GM12873 (cell line): ENCODE results near the gene DNASE1L2.

Experiments
- CTCF ChIP-seq: IDR thresholded peaks from 2 replicates; pipeline ENCODE4 v1.5.1; 2012; ENCODE audit warnings: low read depth, mild to moderate bottlenecking, moderate library complexity, low read length, control low read depth; ENCODE audit not compliant: insufficient read depth; ENCODE audit errors: missing control alignments

Gene DNASE1L2

GRCh38 chr16:2236337-2237101 lies at the start of gene DNASE1L2:
Gene DNASE1L2, plus strand, starts transcription at chr16:2236444. Its CDS starts 373 bp downstream, at chr16:2236817.
- TF ChIP-seq CTCF, result no peak

GRCh38 chr16:2186505-2186904 lies 49.7 kb upstream of the DNASE1L2 start:
- TF ChIP-seq CTCF, result no peak

- no peak for TF ChIP-seq CTCF
Measured at GRCh38 chr16:2187212-2187611, 49.0 kb upstream of the DNASE1L2 start.

GRCh38 chr16:2188395-2188794 lies 47.8 kb upstream of the DNASE1L2 start:
- TF ChIP-seq CTCF, result no peak

GRCh38 chr16:2189252-2189893 lies 46.9 kb upstream of the DNASE1L2 start:
- TF ChIP-seq CTCF, result no peak

GRCh38 chr16:2190002-2190658 lies 46.1 kb upstream of the DNASE1L2 start:
- TF ChIP-seq CTCF, result no peak
